Measurements from ENCODE around the gene HTR3A.

DNA sequence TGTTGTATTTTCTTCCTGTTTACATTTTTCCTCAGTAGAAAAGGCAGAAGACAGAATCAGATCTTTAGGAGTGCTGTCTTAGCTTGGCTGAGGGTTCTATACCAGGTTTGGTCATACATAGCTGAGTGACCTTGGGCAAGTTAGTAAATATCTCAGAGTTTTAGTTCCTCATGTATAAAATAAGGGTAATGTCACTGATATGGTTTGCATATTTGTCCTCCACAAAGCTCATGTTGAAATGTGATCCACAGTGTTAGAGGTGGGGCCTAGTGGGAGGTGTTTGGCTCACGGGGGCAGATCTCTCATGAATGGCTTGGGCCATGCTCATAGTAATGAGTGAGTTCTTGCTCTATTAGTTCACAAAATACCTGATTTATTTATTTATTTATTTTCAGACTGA lies 7.5 kb upstream of the HTR3A start:
- no peak for TF ChIP-seq ZNF274 (IDR thresholded peaks at IDR 0.05; ENCODE audit: low read depth, low read length)
- TF ChIP-seq YY1 (IDR thresholded peaks at IDR 0.05; ENCODE audit: insufficient read depth, insufficient read length): no peak
